ENCODE results near the gene REG4.

- no peak for TF ChIP-seq CHD2 (IDR thresholded peaks at IDR 0.05; ENCODE audit: low read length, partially characterized antibody)
- TF ChIP-seq, protein P1, sequence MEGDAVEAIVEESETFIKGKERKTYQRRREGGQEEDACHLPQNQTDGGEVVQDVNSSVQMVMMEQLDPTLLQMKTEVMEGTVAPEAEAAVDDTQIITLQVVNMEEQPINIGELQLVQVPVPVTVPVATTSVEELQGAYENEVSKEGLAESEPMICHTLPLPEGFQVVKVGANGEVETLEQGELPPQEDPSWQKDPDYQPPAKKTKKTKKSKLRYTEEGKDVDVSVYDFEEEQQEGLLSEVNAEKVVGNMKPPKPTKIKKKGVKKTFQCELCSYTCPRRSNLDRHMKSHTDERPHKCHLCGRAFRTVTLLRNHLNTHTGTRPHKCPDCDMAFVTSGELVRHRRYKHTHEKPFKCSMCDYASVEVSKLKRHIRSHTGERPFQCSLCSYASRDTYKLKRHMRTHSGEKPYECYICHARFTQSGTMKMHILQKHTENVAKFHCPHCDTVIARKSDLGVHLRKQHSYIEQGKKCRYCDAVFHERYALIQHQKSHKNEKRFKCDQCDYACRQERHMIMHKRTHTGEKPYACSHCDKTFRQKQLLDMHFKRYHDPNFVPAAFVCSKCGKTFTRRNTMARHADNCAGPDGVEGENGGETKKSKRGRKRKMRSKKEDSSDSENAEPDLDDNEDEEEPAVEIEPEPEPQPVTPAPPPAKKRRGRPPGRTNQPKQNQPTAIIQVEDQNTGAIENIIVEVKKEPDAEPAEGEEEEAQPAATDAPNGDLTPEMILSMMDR (IDR thresholded peaks at IDR 0.05) = no peak
- TF ChIP-seq ELF1 (IDR thresholded peaks at IDR 0.05) = no peak
- TF ChIP-seq USF1 (IDR thresholded peaks at IDR 0.05; ENCODE audit: borderline replicate concordance, low read depth) = no peak
- TF ChIP-seq EZH2phosphoT487 (IDR thresholded peaks at IDR 0.05; ENCODE audit: borderline replicate concordance, low read depth) = no peak
- TF ChIP-seq FOXM1 (IDR thresholded peaks at IDR 0.05; ENCODE audit: low read depth) = no peak
- no peak for TF ChIP-seq NRF1 (IDR thresholded peaks at IDR 0.05; ENCODE audit: low read depth, low read length)
- TF ChIP-seq POLR2AphosphoS5 (IDR thresholded peaks at IDR 0.05; ENCODE audit: low read depth, low read length) = no peak
- no peak for TF ChIP-seq FOSL2 (IDR thresholded peaks at IDR 0.05; ENCODE audit: borderline replicate concordance, low read depth)
Measured at GRCh38 chr1:119771770-119772169, 39.5 kb downstream of the REG4 start.

Data from SK-N-SH (cell line).